ENCODE results near the gene FER. TPM values are rescaled to one million over a fixed set of nuclear protein-coding genes. Genes with fewer than 3 reads are reported as not detected.

Gene FER
- total and polyA plus RNA-seq, 2 donors = 2.8 to 8.8 TPM

DNA sequence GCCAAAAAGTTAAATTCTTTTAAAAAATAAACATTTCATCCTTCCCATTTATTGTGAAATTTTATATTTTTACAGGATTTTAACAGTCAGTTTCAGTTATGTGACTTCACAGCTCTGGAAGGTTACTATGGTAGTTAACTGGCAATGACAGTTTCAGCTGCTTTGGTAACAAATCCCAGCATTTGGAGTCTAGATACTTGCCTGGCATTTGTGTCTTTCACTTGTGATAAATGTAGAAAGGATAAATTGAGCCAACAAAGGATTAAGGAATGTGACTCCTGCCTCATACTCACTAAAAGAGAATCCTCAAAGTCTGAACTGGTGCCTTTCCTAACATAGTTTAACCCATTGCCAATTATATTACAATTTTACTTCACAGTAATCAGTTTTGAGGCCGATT lies 315.5 kb downstream of the FER start:
- H3K36me3 ChIP-seq (ENCODE audit: control insufficient read depth in 2 of 2, insufficient read depth in 2 of 2, low read length in 1 of 2) = no peaks in the 10 kb centered on the region
- no peaks in the 10 kb centered on the region for H3K9me3 ChIP-seq (ENCODE audit: control insufficient read depth in 2 of 2, insufficient read depth in 1 of 2, low read length in 1 of 2)
- H3K4me3 ChIP-seq (ENCODE audit: low read length in 2 of 2) = no peak overlapping the region
- H3K4me1 ChIP-seq (ENCODE audit: control insufficient read depth in 2 of 2, insufficient read depth in 2 of 2, low read length in 2 of 2) = no peaks in the 10 kb centered on the region
- H3K27me3 ChIP-seq (ENCODE audit: control insufficient read depth in 2 of 2, insufficient read depth in 1 of 2, low read length in 1 of 2) = no peaks in the 10 kb centered on the region
- DNase-seq (ENCODE audit: low read depth in 6 of 9, low spot score in 9 of 9) = no peak
- H3K27ac ChIP-seq (ENCODE audit: low read depth in 1 of 2, low read length in 1 of 2) = no peak overlapping the region
- WGBS = 97% methylated on average over 1 of the region's 1 CpG

DNA sequence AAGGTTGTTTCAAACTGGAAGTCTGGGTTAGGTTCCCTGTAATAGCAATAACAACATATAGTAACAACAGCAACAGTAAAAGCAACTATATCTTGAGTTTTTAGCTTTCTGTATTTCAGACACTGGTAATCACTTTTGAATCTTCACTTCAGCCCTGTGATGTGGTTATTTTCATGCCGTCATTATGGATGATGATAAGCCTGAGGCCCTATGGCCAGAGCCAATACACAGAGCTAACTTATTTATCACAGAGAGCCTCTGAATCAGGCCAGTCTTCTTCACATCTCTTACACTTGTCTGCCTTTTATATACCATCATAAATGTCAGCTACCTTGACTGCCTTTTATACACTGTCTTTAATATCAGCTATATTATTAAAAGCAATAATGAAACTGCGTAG lies 329.0 kb downstream of the FER start:
- DNase-seq (ENCODE audit: low read depth in 6 of 9, low spot score in 9 of 9) = no peak
- H3K4me1 ChIP-seq (ENCODE audit: control insufficient read depth in 2 of 2, insufficient read depth in 2 of 2, low read length in 2 of 2) = no peaks in the 10 kb centered on the region
- no peaks in the 10 kb centered on the region for H3K9me3 ChIP-seq (ENCODE audit: control insufficient read depth in 2 of 2, insufficient read depth in 1 of 2, low read length in 1 of 2)
- no peaks in the 10 kb centered on the region for H3K36me3 ChIP-seq (ENCODE audit: control insufficient read depth in 2 of 2, insufficient read depth in 2 of 2, low read length in 1 of 2)
- no peak overlapping the region for H3K4me3 ChIP-seq (ENCODE audit: low read length in 2 of 2)
- WGBS = 95% methylated on average over 2 of the region's 2 CpGs
- no peak overlapping the region for H3K27ac ChIP-seq (ENCODE audit: low read depth in 1 of 2, low read length in 1 of 2)
- no peaks in the 10 kb centered on the region for H3K27me3 ChIP-seq (ENCODE audit: control insufficient read depth in 2 of 2, insufficient read depth in 1 of 2, low read length in 1 of 2)

DNA sequence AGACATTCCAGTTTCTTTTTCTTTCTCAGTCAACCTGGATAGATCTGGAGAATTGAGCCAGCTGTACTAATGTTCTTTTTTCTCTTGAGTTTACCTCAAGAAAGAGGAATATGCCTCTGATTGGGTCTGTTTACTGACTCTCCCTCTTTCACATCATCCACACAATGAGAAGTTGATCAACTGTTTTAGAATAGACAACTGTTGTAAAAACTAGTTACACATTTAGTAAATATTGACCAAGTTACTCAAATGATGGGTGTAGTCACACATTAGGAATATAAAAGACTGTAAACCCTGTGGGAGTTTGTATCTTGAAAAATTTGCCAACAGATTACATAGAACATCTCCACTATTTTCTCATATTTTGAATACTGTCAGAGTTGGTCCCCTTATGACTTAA lies 330.8 kb downstream of the FER start:
- DNase-seq (ENCODE audit: low read depth in 6 of 9, low spot score in 9 of 9) = no peak
- Histone ChIP-seq H3K4me3 (ENCODE audit: low read length in 2 of 2) (no peak overlapping the region), H3K9me3 (ENCODE audit: control insufficient read depth in 2 of 2, insufficient read depth in 1 of 2, low read length in 1 of 2) (no peaks in the 10 kb centered on the region), H3K4me1 (ENCODE audit: control insufficient read depth in 2 of 2, insufficient read depth in 2 of 2, low read length in 2 of 2) (no peaks in the 10 kb centered on the region), H3K27me3 (ENCODE audit: control insufficient read depth in 2 of 2, insufficient read depth in 1 of 2, low read length in 1 of 2) (no peaks in the 10 kb centered on the region), H3K27ac (ENCODE audit: low read depth in 1 of 2, low read length in 1 of 2) (no peak overlapping the region), H3K36me3 (ENCODE audit: control insufficient read depth in 2 of 2, insufficient read depth in 2 of 2, low read length in 1 of 2) (no peaks in the 10 kb centered on the region)

DNA sequence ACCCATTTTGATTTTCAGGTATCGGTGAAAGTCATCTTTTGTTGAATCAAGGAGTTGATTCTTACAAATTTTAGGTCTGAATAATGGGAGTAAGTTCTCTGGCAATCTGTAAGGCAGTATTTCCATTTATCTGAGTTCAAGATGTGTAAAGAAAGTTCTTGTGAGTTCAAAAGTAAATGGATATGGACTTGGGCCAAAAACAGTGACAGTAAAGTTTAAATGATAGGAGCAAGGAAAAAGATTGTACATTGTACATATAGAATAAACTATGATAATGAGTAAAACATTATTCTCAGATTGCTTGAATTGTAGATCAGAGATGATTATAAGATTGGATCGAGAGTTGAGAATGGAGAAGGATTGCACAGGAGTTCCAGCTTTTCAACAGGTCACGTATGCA lies 332.8 kb downstream of the FER start:
- Histone ChIP-seq H3K4me1 (ENCODE audit: control insufficient read depth in 2 of 2, insufficient read depth in 2 of 2, low read length in 2 of 2) (no peaks in the 10 kb centered on the region), H3K4me3 (ENCODE audit: low read length in 2 of 2) (no peak overlapping the region), H3K27me3 (ENCODE audit: control insufficient read depth in 2 of 2, insufficient read depth in 1 of 2, low read length in 1 of 2) (no peaks in the 10 kb centered on the region), H3K36me3 (ENCODE audit: control insufficient read depth in 2 of 2, insufficient read depth in 2 of 2, low read length in 1 of 2) (no peaks in the 10 kb centered on the region), H3K27ac (ENCODE audit: low read depth in 1 of 2, low read length in 1 of 2) (no peak overlapping the region), H3K9me3 (ENCODE audit: control insufficient read depth in 2 of 2, insufficient read depth in 1 of 2, low read length in 1 of 2) (no peaks in the 10 kb centered on the region)
- DNase-seq (ENCODE audit: low read depth in 6 of 9, low spot score in 9 of 9) = no peak
- WGBS = 99% methylated on average over 3 of the region's 3 CpGs

DNA sequence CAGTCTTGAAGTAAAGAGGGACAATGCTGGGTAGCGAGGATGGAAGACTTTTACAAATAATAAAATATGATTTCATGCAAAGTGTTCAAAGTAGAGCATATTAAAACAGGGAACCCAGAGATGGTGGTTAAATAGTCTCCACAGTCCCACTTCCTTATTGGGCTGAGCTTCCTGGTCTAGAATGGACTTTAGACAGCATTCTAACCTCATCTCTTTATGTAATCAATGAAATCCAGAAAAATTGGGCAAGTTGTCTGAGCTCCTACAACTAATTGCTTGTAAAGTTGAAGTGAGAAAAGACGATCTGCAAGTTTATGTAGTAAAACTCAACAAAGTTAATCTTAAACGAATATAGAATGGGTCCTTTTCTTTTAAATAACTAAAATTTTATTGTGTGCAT lies 333.2 kb downstream of the FER start:
- no peak for DNase-seq (ENCODE audit: low read depth in 6 of 9, low spot score in 9 of 9)
- 98% methylated on average over 3 of the region's 3 CpGs for WGBS
- H3K27ac ChIP-seq (ENCODE audit: low read depth in 1 of 2, low read length in 1 of 2) = no peak overlapping the region
- no peaks in the 10 kb centered on the region for H3K27me3 ChIP-seq (ENCODE audit: control insufficient read depth in 2 of 2, insufficient read depth in 1 of 2, low read length in 1 of 2)
- H3K4me1 ChIP-seq (ENCODE audit: control insufficient read depth in 2 of 2, insufficient read depth in 2 of 2, low read length in 2 of 2) = no peaks in the 10 kb centered on the region
- no peak overlapping the region for H3K4me3 ChIP-seq (ENCODE audit: low read length in 2 of 2)
- no peaks in the 10 kb centered on the region for H3K9me3 ChIP-seq (ENCODE audit: control insufficient read depth in 2 of 2, insufficient read depth in 1 of 2, low read length in 1 of 2)
- H3K36me3 ChIP-seq (ENCODE audit: control insufficient read depth in 2 of 2, insufficient read depth in 2 of 2, low read length in 1 of 2) = no peaks in the 10 kb centered on the region

DNA sequence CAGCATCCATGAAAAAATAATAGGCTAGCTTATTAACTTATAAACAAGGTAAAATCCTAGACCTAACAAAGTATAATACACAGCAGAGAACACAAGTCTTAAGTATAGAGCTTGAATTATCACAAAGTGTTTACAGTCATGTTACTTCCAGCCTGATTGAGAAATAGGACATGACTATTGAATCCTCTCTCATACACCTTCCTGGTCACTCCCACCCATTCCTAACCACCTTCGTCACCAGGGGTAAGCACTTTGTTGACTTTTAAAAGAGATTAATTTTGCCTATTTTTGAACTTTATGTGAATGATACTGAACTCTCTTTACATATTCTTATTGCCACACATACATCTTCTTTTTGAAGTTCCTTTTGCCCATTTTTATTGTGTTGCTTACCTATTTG lies 336.2 kb downstream of the FER start:
- Histone ChIP-seq H3K4me1 (ENCODE audit: control insufficient read depth in 2 of 2, insufficient read depth in 2 of 2, low read length in 2 of 2) (no peaks in the 10 kb centered on the region), H3K36me3 (ENCODE audit: control insufficient read depth in 2 of 2, insufficient read depth in 2 of 2, low read length in 1 of 2) (no peaks in the 10 kb centered on the region), H3K9me3 (ENCODE audit: control insufficient read depth in 2 of 2, insufficient read depth in 1 of 2, low read length in 1 of 2) (no peaks in the 10 kb centered on the region), H3K27me3 (ENCODE audit: control insufficient read depth in 2 of 2, insufficient read depth in 1 of 2, low read length in 1 of 2) (no peaks in the 10 kb centered on the region), H3K4me3 (ENCODE audit: low read length in 2 of 2) (no peak overlapping the region), H3K27ac (ENCODE audit: low read depth in 1 of 2, low read length in 1 of 2) (no peak overlapping the region)
- 98% methylated on average over 1 of the region's 1 CpG for WGBS
- no peak for DNase-seq (ENCODE audit: low read depth in 6 of 9, low spot score in 9 of 9)

DNA sequence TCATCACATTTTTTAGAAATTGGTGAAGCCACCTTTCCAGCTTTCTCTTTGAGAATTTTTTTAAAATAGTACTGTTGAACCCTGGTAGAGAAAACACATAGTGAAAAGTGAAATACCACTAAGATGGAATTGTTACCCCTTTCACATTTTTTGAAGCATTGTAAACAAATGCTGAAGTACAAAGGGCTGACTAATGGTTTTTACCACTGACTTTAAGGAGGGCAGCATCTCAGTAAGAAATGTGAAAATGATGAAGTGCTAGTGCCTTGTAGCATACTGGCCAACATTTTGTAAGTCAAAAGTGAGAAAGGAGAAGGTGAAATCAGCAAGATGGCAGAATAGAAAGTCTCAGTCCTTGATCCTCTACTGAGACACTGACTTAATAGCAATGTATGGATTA lies 341.5 kb downstream of the FER start:
- H3K9me3 ChIP-seq (ENCODE audit: control insufficient read depth in 2 of 2, insufficient read depth in 1 of 2, low read length in 1 of 2) = no peaks in the 10 kb centered on the region

DNA sequence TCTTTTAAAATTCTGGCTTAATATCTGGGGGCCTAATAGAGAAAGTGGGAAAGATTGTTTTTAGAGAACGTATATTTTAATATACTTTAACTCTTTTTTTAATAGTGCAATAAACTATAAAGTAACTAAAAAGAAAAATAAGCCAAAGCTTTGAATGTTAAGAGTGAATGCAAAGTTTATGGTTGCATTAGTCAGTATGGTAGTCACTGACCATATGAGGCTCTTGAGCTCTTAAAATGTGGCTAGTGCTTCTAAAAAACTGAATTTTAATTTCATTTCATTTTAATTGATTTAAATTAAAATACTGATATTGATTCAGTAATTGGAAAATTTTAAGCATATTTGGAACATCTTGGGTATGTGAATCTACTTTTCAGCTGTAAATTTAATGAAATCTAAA lies 351.4 kb downstream of the FER start:
- 96% methylated on average over 1 of the region's 1 CpG for WGBS
- H3K27ac ChIP-seq (ENCODE audit: low read depth in 1 of 2, low read length in 1 of 2) = no peak overlapping the region
- DNase-seq (ENCODE audit: low read depth in 6 of 9, low spot score in 9 of 9) = no peak
- no peak overlapping the region for H3K4me3 ChIP-seq (ENCODE audit: low read length in 2 of 2)
- no peaks in the 10 kb centered on the region for H3K36me3 ChIP-seq (ENCODE audit: control insufficient read depth in 2 of 2, insufficient read depth in 2 of 2, low read length in 1 of 2)
- no peaks in the 10 kb centered on the region for H3K9me3 ChIP-seq (ENCODE audit: control insufficient read depth in 2 of 2, insufficient read depth in 1 of 2, low read length in 1 of 2)
- no peaks in the 10 kb centered on the region for H3K4me1 ChIP-seq (ENCODE audit: control insufficient read depth in 2 of 2, insufficient read depth in 2 of 2, low read length in 2 of 2)
- H3K27me3 ChIP-seq (ENCODE audit: control insufficient read depth in 2 of 2, insufficient read depth in 1 of 2, low read length in 1 of 2) = no peaks in the 10 kb centered on the region

More for the DNA sequence above, 341.5 kb downstream of the FER start:
- no peak overlapping the region for H3K27ac ChIP-seq (ENCODE audit: low read depth in 1 of 2, low read length in 1 of 2)
- no peaks in the 10 kb centered on the region for H3K36me3 ChIP-seq (ENCODE audit: control insufficient read depth in 2 of 2, insufficient read depth in 2 of 2, low read length in 1 of 2)
- H3K27me3 ChIP-seq (ENCODE audit: control insufficient read depth in 2 of 2, insufficient read depth in 1 of 2, low read length in 1 of 2) = no peaks in the 10 kb centered on the region
- no peak for DNase-seq (ENCODE audit: low read depth in 6 of 9, low spot score in 9 of 9)
- H3K4me3 ChIP-seq (ENCODE audit: low read length in 2 of 2) = no peak overlapping the region
- H3K4me1 ChIP-seq (ENCODE audit: control insufficient read depth in 2 of 2, insufficient read depth in 2 of 2, low read length in 2 of 2) = no peaks in the 10 kb centered on the region

DNA sequence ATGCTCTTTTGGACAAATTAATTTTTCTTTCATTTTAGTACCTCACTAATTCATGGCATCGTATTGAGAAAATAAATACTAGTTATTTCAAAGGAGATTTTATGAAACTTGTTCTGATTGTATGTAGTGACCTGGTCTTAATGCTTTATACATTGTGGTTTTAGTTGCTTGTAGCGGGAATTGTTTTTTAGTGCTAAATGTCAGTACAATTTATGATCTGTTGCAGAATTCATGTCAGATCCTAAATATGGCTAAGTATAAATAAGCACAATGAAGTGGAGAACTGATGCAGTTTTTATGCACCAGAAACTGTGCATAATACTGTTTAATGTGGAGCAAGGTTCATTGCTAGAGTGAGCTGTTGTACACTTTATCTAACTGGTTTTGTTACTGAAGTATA lies 353.3 kb downstream of the FER start:
- WGBS = 98% methylated on average over 2 of the region's 2 CpGs
- no peak overlapping the region for H3K4me3 ChIP-seq (ENCODE audit: low read length in 2 of 2)
- H3K27ac ChIP-seq (ENCODE audit: low read depth in 1 of 2, low read length in 1 of 2) = no peak overlapping the region
- H3K9me3 ChIP-seq (ENCODE audit: control insufficient read depth in 2 of 2, insufficient read depth in 1 of 2, low read length in 1 of 2) = no peaks in the 10 kb centered on the region
- no peaks in the 10 kb centered on the region for H3K27me3 ChIP-seq (ENCODE audit: control insufficient read depth in 2 of 2, insufficient read depth in 1 of 2, low read length in 1 of 2)
- no peaks in the 10 kb centered on the region for H3K4me1 ChIP-seq (ENCODE audit: control insufficient read depth in 2 of 2, insufficient read depth in 2 of 2, low read length in 2 of 2)
- no peaks in the 10 kb centered on the region for H3K36me3 ChIP-seq (ENCODE audit: control insufficient read depth in 2 of 2, insufficient read depth in 2 of 2, low read length in 1 of 2)
- no peak for DNase-seq (ENCODE audit: low read depth in 6 of 9, low spot score in 9 of 9)

DNA sequence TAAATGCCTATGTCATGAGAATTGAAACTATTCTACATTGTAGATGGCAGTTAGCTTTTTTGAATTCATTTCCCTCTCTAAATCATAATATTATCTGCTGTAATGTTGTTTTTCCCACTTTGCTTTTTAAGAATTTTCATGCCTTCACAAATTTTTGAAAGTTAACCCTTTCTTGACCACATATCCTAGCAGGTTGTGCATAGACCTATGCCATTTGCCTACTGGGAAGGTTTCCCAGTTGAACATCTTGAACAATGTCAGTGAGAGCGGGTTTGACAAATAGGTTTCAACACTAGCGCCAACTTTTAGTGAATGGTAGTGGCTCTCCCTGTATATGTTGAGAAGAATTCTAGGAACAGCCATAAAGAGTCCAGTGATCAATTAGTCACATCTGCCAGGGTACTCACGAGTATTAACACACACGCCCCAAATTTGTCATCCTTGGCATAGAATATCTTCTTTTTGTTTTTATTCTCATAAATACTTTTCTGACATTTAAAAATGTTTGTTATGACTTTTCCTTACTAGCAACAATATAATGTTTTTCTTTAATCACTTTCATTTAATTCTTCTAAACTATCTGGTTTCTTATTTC lies 354.5 kb downstream of the FER start:
- WGBS = 96% methylated on average over 4 of the region's 4 CpGs
- Histone ChIP-seq H3K36me3 (ENCODE audit: control insufficient read depth in 2 of 2, insufficient read depth in 2 of 2, low read length in 1 of 2) (no peaks in the 10 kb centered on the region), H3K4me3 (ENCODE audit: low read length in 2 of 2) (no peak overlapping the region), H3K27ac (ENCODE audit: low read depth in 1 of 2, low read length in 1 of 2) (no peak overlapping the region), H3K9me3 (ENCODE audit: control insufficient read depth in 2 of 2, insufficient read depth in 1 of 2, low read length in 1 of 2) (no peaks in the 10 kb centered on the region), H3K4me1 (ENCODE audit: control insufficient read depth in 2 of 2, insufficient read depth in 2 of 2, low read length in 2 of 2) (no peaks in the 10 kb centered on the region), H3K27me3 (ENCODE audit: control insufficient read depth in 2 of 2, insufficient read depth in 1 of 2, low read length in 1 of 2) (no peaks in the 10 kb centered on the region)
- DNase-seq (ENCODE audit: low read depth in 6 of 9, low spot score in 9 of 9) = no peak
